Forelimb muscle (tissue), 1 donor: Measurements from ENCODE around the gene RBBP5. TPM values are rescaled to one million over a fixed set of nuclear protein-coding genes. Genes with fewer than 3 reads are reported as not detected.

Source experiments
- DNase-seq: peaks from one replicate; pipeline ENCODE4 v3.0.0-alpha.2; 2013; ENCODE audit warnings: low read depth
- polyA plus RNA-seq: library from polyadenylated mRNA; unstranded; fragments of 120-200 nt; gene quantifications from one replicate; pipeline ENCODE4 v1.2.1, GENCODE V29; 2013; ENCODE audit not compliant: insufficient read length

The RBBP5 gene
- polyA plus RNA-seq, 1 donor: 9.9 TPM

GRCh38 chr1:205075642-205076155 lies 46.1 kb downstream of the RBBP5 start:
- no peak for DNase-seq

- DNase-seq: no peak
These were observed 47.3 kb downstream of the RBBP5 start for GRCh38 chr1:205074513-205074912.

- no peak for DNase-seq
These were observed 47.7 kb downstream of the RBBP5 start for GRCh38 chr1:205074084-205074483.

- DNase-seq: no peak
These were observed 48.3 kb downstream of the RBBP5 start for GRCh38 chr1:205073511-205073910.

GRCh38 chr1:205072881-205073280 lies 48.9 kb downstream of the RBBP5 start:
- no peak for DNase-seq

DNA sequence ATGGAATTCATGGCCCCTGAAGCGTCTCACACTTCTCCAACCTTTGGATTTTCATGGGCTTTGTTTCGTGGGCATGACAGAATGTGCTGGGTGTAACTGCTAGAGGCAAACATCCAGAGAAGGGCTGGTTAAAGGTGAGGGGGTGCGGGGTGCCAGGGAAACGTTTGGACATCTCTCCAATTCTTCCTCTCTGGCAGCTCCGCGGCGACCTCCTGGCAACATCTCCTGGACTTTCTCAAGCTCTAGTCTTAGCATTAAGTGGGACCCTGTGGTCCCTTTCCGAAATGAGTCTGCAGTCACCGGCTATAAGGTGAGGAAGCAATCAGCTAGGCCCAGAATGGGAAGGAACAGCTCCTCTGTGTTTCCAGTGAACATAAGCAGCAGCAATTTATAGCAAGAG lies 49.5 kb downstream of the RBBP5 start:
- no peak for DNase-seq

DNA sequence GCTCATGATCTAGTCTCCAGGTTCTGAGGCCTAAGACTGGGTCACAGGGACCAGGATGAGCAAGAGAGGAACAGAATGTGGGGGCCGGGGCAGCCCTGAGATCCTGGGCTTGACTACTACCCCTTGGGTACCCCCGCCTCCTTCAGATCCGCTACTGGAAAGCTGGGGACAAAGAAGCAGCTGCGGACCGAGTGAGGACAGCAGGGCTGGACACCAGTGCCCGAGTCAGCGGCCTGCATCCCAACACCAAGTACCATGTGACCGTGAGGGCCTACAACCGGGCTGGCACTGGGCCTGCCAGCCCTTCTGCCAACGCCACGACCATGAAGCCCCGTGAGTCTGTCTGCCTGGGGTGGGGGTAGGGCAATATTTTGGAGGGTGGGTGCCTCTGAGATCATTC lies 50.0 kb downstream of the RBBP5 start:
- DNase-seq: no peak

DNA sequence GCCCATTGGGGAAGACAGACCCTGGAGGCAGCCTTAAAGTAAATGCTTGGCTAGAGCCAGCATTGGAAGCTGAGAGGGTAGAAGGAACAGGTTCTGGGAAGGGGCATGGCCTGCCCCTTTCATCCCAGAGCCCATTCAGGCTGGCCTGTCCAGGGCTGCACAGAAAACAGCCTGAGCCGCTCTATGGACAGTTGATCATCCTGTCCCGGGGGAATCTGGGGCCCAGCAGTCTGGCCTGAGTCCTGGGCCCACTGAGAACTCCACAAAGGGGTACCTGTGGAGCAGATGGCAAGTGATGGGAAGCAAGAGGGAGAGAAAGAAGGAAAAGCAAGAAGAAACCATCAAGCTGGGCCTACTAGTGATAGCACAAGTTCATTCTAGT lies 50.8 kb downstream of the RBBP5 start:
- no peak for DNase-seq

- no peak for DNase-seq
These were observed 52.2 kb downstream of the RBBP5 start for GRCh38 chr1:205069371-205070125.

DNA sequence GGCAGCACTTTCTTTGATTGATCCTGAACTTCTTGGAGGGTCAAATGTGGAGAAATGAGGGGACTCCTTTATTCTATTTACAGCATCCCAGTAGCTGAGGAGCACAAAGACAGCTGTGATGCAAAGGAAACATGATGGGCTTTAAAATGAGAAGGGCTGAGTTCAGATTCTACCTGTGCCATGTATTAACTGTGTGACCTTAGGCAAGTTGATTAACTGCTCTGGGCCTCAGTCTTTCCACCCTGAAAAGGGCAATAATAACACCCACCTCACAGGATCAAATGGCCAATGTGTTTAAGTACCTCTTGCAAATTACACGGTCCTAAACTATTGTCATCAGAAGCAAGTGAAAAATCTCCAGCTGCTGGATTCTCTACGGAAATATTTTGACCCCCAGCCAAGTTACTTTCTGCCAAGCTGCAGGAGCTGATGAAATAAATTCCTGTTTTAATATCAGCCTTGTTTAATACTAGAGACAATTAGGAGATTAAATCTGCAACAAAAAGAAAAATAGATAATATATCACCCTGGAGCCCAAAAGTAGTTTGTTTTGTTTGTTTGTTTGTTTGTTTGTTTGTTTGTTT lies 53.2 kb downstream of the RBBP5 start:
- DNase-seq: no peak

DNA sequence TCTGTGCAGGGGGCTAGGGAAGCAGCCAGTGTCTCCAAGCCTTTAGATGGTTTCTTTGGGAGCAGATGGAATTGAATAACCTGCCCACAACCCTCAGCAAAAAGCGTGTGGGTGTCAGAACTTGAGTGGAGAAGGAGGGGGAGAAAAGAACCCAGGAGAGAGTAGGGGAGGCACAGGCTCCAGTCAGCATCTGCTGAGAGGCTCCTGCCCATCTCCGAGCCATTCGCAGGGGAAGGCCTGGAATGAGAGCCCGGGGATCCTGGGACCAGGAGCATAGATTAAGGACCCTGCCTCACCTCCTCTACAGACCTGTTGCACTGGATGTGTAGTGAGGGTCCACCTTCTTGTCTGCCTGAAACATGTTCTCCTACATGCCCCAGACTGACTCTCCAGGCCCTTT lies 53.8 kb downstream of the RBBP5 start:
- DNase-seq: no peak

DNA sequence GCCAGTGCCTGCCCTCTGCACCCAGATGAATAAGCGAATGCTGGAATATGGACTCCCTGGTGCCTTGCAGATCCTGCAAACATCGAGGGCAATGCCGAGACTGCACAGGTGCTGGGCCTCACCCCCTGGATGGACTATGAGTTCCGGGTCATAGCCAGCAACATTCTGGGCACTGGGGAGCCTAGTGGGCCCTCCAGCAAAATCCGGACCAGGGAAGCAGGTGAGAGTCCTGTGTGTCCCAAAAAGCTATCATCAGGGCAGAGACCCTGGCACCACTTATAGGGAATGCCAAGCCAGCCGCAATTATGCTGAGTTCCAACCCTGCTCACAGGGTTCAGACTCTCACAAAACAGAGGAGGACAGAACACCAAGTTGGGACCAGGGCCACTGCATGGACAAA lies 54.7 kb downstream of the RBBP5 start:
- DNase-seq: no peak

DNA sequence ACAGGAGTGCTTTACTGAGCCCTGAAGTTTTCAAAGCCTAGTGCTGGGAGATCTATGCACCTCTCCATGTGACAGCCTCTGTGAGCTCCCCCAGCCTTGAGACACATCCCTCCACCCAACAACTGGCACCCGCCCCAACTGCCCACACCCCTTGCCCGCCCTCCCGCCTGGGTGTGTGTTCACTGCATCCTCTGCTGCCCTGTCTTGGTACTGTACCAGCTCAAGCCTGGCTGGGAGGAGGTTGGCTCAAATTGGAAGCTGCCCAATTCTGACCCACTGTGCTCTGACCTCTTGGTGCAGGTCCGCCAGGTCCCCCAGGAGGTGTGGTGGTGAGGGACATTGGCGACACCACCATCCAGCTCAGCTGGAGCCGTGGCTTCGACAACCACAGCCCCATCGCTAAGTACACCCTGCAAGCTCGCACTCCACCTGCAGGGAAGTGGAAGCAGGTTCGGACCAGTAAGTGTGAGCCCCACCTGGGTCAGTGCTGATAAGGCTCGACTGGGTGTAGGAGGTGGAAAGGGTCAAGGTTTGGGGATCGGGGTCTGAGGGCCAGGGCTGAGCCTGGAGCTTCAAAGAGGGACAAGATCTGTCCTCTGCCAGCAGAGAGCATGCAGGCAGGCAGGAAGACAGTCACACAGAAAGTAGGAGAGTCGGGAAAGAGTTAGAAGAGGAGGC lies 55.5 kb downstream of the RBBP5 start:
- no peak for DNase-seq

- no peak for DNase-seq
These were observed 56.1 kb downstream of the RBBP5 start for GRCh38 chr1:205065666-205066065.

DNA sequence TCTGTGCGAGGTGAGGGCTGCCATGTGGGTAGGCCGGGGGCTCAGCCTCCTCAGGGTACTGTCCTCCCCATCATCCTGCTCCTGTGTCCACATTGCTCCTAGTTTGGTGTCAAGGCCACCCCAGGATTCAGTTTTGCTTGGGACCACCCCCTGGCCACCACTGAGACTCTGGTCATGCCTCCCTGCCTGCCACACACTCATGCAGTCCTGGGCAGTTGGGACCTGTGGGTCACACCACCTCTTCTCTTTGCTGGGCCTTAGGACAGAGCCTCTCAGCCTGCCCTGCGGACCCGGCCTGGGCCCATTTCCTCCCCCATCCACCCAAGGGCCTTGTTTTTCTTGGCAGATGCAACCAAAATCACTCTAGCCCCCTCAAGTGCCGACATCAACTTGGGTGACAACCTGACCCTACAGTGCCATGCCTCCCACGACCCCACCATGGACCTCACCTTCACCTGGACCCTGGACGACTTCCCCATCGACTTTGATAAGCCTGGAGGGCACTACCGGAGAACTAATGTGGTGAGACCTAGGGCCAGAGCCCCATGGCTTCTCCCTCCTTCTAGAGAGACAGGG lies 56.9 kb downstream of the RBBP5 start:
- no peak for DNase-seq

DNA sequence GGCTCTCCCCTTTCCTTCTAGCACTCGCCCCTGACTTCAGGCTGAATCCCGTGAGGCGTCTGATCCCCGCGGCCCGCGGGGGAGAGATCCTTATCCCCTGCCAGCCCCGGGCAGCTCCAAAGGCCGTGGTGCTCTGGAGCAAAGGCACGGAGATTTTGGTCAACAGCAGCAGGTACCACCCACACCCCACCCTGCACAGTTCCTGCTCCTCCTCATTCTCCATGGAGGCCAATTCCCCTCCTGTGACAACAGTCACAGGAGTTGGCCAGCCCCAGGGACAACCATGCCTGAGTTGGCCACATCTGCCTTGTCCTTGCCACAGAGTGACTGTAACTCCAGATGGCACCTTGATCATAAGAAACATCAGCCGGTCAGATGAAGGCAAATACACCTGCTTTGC lies 57.5 kb downstream of the RBBP5 start:
- no peak for DNase-seq

DNA sequence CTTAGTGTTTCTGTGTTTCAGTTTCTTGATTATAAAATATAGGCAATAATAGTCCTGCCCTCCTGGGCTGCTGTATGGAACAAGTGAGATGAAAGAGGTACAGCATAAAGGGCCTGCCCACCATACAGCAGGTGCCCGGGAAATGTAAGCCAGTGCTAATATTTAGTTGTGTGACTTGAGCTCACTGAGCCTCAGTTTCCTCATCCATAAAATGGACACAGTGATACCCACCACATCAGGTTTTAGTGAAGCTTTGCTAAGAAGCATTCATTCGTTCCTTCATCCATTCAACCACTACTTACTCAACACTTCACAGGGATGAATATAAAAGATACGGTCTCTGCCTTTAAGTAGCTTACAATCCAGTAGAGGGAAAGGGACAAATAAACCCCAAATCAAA lies 58.9 kb downstream of the RBBP5 start:
- DNase-seq: no peak

- no peak for DNase-seq
These were observed 59.5 kb downstream of the RBBP5 start for GRCh38 chr1:205062319-205062718.

- DNase-seq: peak; percentile 39
These were observed 60.1 kb downstream of the RBBP5 start for GRCh38 chr1:205061665-205062069.

- no peak for DNase-seq
These were observed 60.6 kb downstream of the RBBP5 start for GRCh38 chr1:205061227-205061626.

- DNase-seq: no peak
These were observed 61.0 kb downstream of the RBBP5 start for GRCh38 chr1:205060746-205061145.

DNA sequence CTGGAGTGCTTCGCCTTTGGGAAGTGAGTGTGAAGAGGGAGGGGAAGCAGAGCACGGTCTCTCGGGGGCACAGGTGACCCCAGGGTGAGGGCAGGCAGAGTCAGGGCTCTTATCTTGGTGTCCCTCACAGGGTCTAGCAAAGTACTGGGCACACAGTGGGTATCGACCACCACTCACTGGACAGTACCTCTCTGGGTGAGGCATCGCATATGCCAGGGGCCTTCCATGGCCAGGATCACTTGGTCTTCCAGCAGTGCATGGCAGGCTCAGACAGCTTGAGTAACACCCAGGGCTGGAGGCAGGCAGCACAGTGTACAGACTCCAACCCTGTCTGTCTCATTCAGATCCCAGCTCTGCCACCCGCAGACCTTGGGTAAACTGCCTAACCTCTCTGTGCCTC lies 62.1 kb downstream of the RBBP5 start:
- no peak for DNase-seq

- DNase-seq: no peak
These were observed 62.9 kb downstream of the RBBP5 start for GRCh38 chr1:205058853-205059252.
